ENCODE measurements around the gene PRMT2. TPM values are rescaled to one million over a fixed set of nuclear protein-coding genes. Genes with fewer than 3 reads are reported as not detected.
A peak's percentile ranks its signal among the peaks of the same experiment; 100 is the strongest.

Gene PRMT2
- 10 to 100 TPM; 55.7 to 77.0 (median 70.6) TPM for polyA plus RNA-seq
- long read RNA-seq, donor 1, transcript PRMT2-206 (11 exons, 2,131 nt), result major isoform, 19 of 105 reads
- long read RNA-seq, donor 1, transcript PRMT2-204 (6 exons, 954 nt), result minor isoform, 12 of 105 reads
- long read RNA-seq, donor 1, partial matches to known transcripts, result 68 of 105 reads
- long read RNA-seq, donor 1, other reads (novel, unspliced or antisense), result 0 of 105 reads
- long read RNA-seq, donor 2, partial matches to known transcripts, result 7 of 13 reads
- long read RNA-seq, donor 2, other reads (novel, unspliced or antisense), result 0 of 13 reads
- long read RNA-seq, donor 3, transcript PRMT2-204 (6 exons, 954 nt), result major isoform, 6 of 18 reads
- long read RNA-seq, donor 3, partial matches to known transcripts, result 8 of 18 reads
- long read RNA-seq, donor 3, other reads (novel, unspliced or antisense), result 0 of 18 reads
- long read RNA-seq, donor 4, result 0 reads
- long read RNA-seq, donor 5, partial matches to known transcripts, result 0 of 3 reads
- long read RNA-seq, donor 5, other reads (novel, unspliced or antisense), result 0 of 3 reads
- long read RNA-seq, donor 6, partial matches to known transcripts, result 11 of 18 reads
- long read RNA-seq, donor 6, other reads (novel, unspliced or antisense), result 0 of 18 reads
- long read RNA-seq, donor 7, transcript PRMT2-203 (12 exons, 2,688 nt), result major isoform, 29 of 116 reads
- long read RNA-seq, donor 7, partial matches to known transcripts, result 75 of 116 reads
- long read RNA-seq, donor 7, other reads (novel, unspliced or antisense), result 5 of 116 reads
- long read RNA-seq, donor 8, partial matches to known transcripts, result 0 of 3 reads
- long read RNA-seq, donor 8, other reads (novel, unspliced or antisense), result 0 of 3 reads
- long read RNA-seq, donor 9, partial matches to known transcripts, result 0 of 3 reads
- long read RNA-seq, donor 9, other reads (novel, unspliced or antisense), result 0 of 3 reads
- long read RNA-seq, donor 10, transcript PRMT2-206 (11 exons, 2,131 nt), result major isoform, 8 of 51 reads
- long read RNA-seq, donor 10, partial matches to known transcripts, result 33 of 51 reads
- long read RNA-seq, donor 10, other reads (novel, unspliced or antisense), result 0 of 51 reads

- FAIRE-seq, result no peak
- WGBS, 3 donors, result 0 to 1% (median 0%) methylated on average over 70 to 90 of the region's 90 CpGs
- peaks cover 0 to 3% (median 2%) of the 10 kb centered on the region in 3 donors for H3K36me3 ChIP-seq (ENCODE audit: control insufficient read depth in 3 of 3, insufficient read depth in 2 of 3, low read depth in 1 of 3, low read length in 3 of 3)
These were observed at the start of gene PRMT2 for GRCh38 chr21:46635324-46636180. TSS of gene PRMT2 (plus strand) at chr21:46635674. CDS start at chr21:46636952, 1,278 bp downstream.

GRCh38 chr21:46594276-46594675 lies 41.2 kb upstream of the PRMT2 start:
- WGBS, 3 donors, result 74 to 84% (median 75%) methylated on average over 8 of the region's 8 CpGs
- Histone ChIP-seq H3K4me1 (ENCODE audit: control insufficient read depth in 3 of 3, insufficient read depth in 2 of 3, low read depth in 1 of 3, low read length in 2 of 3) (no peaks in the 10 kb centered on the region), H3K36me3 (ENCODE audit: control insufficient read depth in 3 of 3, insufficient read depth in 2 of 3, low read depth in 1 of 3, low read length in 3 of 3) (no peaks in the 10 kb centered on the region), H3K27me3 (ENCODE audit: control insufficient read depth in 3 of 3, insufficient read depth in 3 of 3, low read length in 3 of 3) (no peaks in the 10 kb centered on the region), H3K4me3 (ENCODE audit: low read depth in 1 of 3, low read length in 3 of 3) (no peak overlapping the region), H3K27ac (ENCODE audit: low read depth in 1 of 3, low read length in 2 of 3) (no peak overlapping the region), H3K9me3 (ENCODE audit: control insufficient read depth in 2 of 2, insufficient read depth in 1 of 2, low read depth in 1 of 2, low read length in 1 of 2) (peaks cover 0 to 22% of the 10 kb centered on the region in 2 donors)
- FAIRE-seq (no peak), DNase-seq (no peak)

More at GRCh38 chr21:46635324-46636180, at the start of gene PRMT2:
- Histone ChIP-seq H3K27me3 (ENCODE audit: control insufficient read depth in 3 of 3, insufficient read depth in 3 of 3, low read length in 3 of 3) (no peaks in the 10 kb centered on the region), H3K9me3 (ENCODE audit: control insufficient read depth in 2 of 2, insufficient read depth in 1 of 2, low read depth in 1 of 2, low read length in 1 of 2) (no peaks in the 10 kb centered on the region), H3K27ac (ENCODE audit: low read depth in 1 of 3, low read length in 2 of 3) (peak within 1 kb of the TSS; percentile 94 to 99 (median 95)), H3K4me3 (ENCODE audit: low read depth in 1 of 3, low read length in 3 of 3) (peak within 1 kb of the TSS; percentile 34 to 97 (median 81)), H3K4me1 (ENCODE audit: control insufficient read depth in 3 of 3, insufficient read depth in 2 of 3, low read depth in 1 of 3, low read length in 2 of 3) (peaks cover 0 to 10% (median 2%) of the 10 kb centered on the region in 3 donors)
- DNase-seq, result peak; percentile 98 to 99

DNA sequence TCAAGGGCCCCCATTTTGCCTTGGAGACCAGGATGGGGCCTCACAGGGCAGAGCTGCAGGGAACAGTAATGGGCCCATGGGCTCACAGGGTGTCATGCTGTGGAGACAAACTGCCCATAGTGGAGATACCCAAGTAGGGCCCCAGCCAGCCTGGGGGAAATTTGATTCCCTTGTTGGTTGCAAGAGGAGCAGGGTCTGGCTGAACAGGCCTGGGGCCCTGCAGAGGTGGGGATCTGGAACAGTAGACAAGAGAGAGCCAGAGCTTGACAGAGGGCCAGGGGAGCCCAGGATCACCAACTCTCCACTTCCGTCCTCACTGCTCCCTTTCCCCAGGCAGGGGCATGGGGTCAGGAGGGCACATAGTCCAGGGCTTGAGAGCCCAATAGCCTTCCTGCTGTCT lies 39.3 kb upstream of the PRMT2 start:
- H3K4me1 ChIP-seq (ENCODE audit: control insufficient read depth in 3 of 3, insufficient read depth in 2 of 3, low read depth in 1 of 3, low read length in 2 of 3), result no peaks in the 10 kb centered on the region
- H3K4me3 ChIP-seq (ENCODE audit: low read depth in 1 of 3, low read length in 3 of 3), result no peak overlapping the region
- no peak for FAIRE-seq
- no peak for DNase-seq
- WGBS, 3 donors, result 91 to 100% (median 100%) methylated on average over 1 of the region's 1 CpG
- H3K27me3 ChIP-seq (ENCODE audit: control insufficient read depth in 3 of 3, insufficient read depth in 3 of 3, low read length in 3 of 3), result no peaks in the 10 kb centered on the region
- H3K36me3 ChIP-seq (ENCODE audit: control insufficient read depth in 3 of 3, insufficient read depth in 2 of 3, low read depth in 1 of 3, low read length in 3 of 3), result no peaks in the 10 kb centered on the region
- H3K9me3 ChIP-seq (ENCODE audit: control insufficient read depth in 2 of 2, insufficient read depth in 1 of 2, low read depth in 1 of 2, low read length in 1 of 2), result peaks cover 0 to 22% of the 10 kb centered on the region in 2 donors
- no peak overlapping the region for H3K27ac ChIP-seq (ENCODE audit: low read depth in 1 of 3, low read length in 2 of 3)

GRCh38 chr21:46597031-46597430 lies 38.4 kb upstream of the PRMT2 start:
- H3K27ac ChIP-seq (ENCODE audit: low read depth in 1 of 3, low read length in 2 of 3), result no peak overlapping the region
- no peaks in the 10 kb centered on the region for H3K36me3 ChIP-seq (ENCODE audit: control insufficient read depth in 3 of 3, insufficient read depth in 2 of 3, low read depth in 1 of 3, low read length in 3 of 3)
- no peaks in the 10 kb centered on the region for H3K27me3 ChIP-seq (ENCODE audit: control insufficient read depth in 3 of 3, insufficient read depth in 3 of 3, low read length in 3 of 3)
- 86 to 92% (median 86%) methylated on average over 8 of the region's 8 CpGs for WGBS, 3 donors
- no peak for DNase-seq
- no peak overlapping the region for H3K4me3 ChIP-seq (ENCODE audit: low read depth in 1 of 3, low read length in 3 of 3)
- no peaks in the 10 kb centered on the region for H3K4me1 ChIP-seq (ENCODE audit: control insufficient read depth in 3 of 3, insufficient read depth in 2 of 3, low read depth in 1 of 3, low read length in 2 of 3)
- FAIRE-seq, result no peak
- H3K9me3 ChIP-seq (ENCODE audit: control insufficient read depth in 2 of 2, insufficient read depth in 1 of 2, low read depth in 1 of 2, low read length in 1 of 2), result peaks cover 0 to 21% of the 10 kb centered on the region in 2 donors

GRCh38 chr21:46597896-46598343 lies 37.6 kb upstream of the PRMT2 start:
- FAIRE-seq (no peak), DNase-seq (no peak)
- Histone ChIP-seq H3K4me3 (ENCODE audit: low read depth in 1 of 3, low read length in 3 of 3) (no peak overlapping the region), H3K36me3 (ENCODE audit: control insufficient read depth in 3 of 3, insufficient read depth in 2 of 3, low read depth in 1 of 3, low read length in 3 of 3) (no peaks in the 10 kb centered on the region), H3K4me1 (ENCODE audit: control insufficient read depth in 3 of 3, insufficient read depth in 2 of 3, low read depth in 1 of 3, low read length in 2 of 3) (no peaks in the 10 kb centered on the region), H3K27ac (ENCODE audit: low read depth in 1 of 3, low read length in 2 of 3) (no peak overlapping the region), H3K9me3 (ENCODE audit: control insufficient read depth in 2 of 2, insufficient read depth in 1 of 2, low read depth in 1 of 2, low read length in 1 of 2) (peaks cover 0 to 15% of the 10 kb centered on the region in 2 donors), H3K27me3 (ENCODE audit: control insufficient read depth in 3 of 3, insufficient read depth in 3 of 3, low read length in 3 of 3) (no peaks in the 10 kb centered on the region)
- 89 to 94% (median 90%) methylated on average over 20 of the region's 20 CpGs for WGBS, 3 donors

- WGBS, 3 donors, result 80 to 83% (median 81%) methylated on average over 38 of the region's 38 CpGs
- Histone ChIP-seq H3K4me3 (ENCODE audit: low read depth in 1 of 3, low read length in 3 of 3) (no peak overlapping the region), H3K36me3 (ENCODE audit: control insufficient read depth in 3 of 3, insufficient read depth in 2 of 3, low read depth in 1 of 3, low read length in 3 of 3) (no peaks in the 10 kb centered on the region), H3K27ac (ENCODE audit: low read depth in 1 of 3, low read length in 2 of 3) (no peak overlapping the region), H3K9me3 (ENCODE audit: control insufficient read depth in 2 of 2, insufficient read depth in 1 of 2, low read depth in 1 of 2, low read length in 1 of 2) (peaks cover 0 to 12% of the 10 kb centered on the region in 2 donors), H3K4me1 (ENCODE audit: control insufficient read depth in 3 of 3, insufficient read depth in 2 of 3, low read depth in 1 of 3, low read length in 2 of 3) (no peaks in the 10 kb centered on the region), H3K27me3 (ENCODE audit: control insufficient read depth in 3 of 3, insufficient read depth in 3 of 3, low read length in 3 of 3) (no peaks in the 10 kb centered on the region)
- DNase-seq, result peak in 1 of 2 donors; percentile 17
- FAIRE-seq, result no peak
These were observed 36.6 kb upstream of the PRMT2 start for GRCh38 chr21:46598581-46599572.

GRCh38 chr21:46600305-46600704 lies 35.2 kb upstream of the PRMT2 start:
- WGBS, 3 donors, result 49 to 69% (median 58%) methylated on average over 5 of the region's 5 CpGs
- Histone ChIP-seq H3K27ac (ENCODE audit: low read depth in 1 of 3, low read length in 2 of 3) (no peak overlapping the region), H3K9me3 (ENCODE audit: control insufficient read depth in 2 of 2, insufficient read depth in 1 of 2, low read depth in 1 of 2, low read length in 1 of 2) (no peaks in the 10 kb centered on the region), H3K36me3 (ENCODE audit: control insufficient read depth in 3 of 3, insufficient read depth in 2 of 3, low read depth in 1 of 3, low read length in 3 of 3) (no peaks in the 10 kb centered on the region), H3K27me3 (ENCODE audit: control insufficient read depth in 3 of 3, insufficient read depth in 3 of 3, low read length in 3 of 3) (no peaks in the 10 kb centered on the region), H3K4me3 (ENCODE audit: low read depth in 1 of 3, low read length in 3 of 3) (no peak overlapping the region), H3K4me1 (ENCODE audit: control insufficient read depth in 3 of 3, insufficient read depth in 2 of 3, low read depth in 1 of 3, low read length in 2 of 3) (no peaks in the 10 kb centered on the region)
- no peak for FAIRE-seq
- DNase-seq, result no peak

All from small intestine (tissue), 16 donors.